ENCODE measurements around the gene TJP1.

The TJP1 gene

DNA sequence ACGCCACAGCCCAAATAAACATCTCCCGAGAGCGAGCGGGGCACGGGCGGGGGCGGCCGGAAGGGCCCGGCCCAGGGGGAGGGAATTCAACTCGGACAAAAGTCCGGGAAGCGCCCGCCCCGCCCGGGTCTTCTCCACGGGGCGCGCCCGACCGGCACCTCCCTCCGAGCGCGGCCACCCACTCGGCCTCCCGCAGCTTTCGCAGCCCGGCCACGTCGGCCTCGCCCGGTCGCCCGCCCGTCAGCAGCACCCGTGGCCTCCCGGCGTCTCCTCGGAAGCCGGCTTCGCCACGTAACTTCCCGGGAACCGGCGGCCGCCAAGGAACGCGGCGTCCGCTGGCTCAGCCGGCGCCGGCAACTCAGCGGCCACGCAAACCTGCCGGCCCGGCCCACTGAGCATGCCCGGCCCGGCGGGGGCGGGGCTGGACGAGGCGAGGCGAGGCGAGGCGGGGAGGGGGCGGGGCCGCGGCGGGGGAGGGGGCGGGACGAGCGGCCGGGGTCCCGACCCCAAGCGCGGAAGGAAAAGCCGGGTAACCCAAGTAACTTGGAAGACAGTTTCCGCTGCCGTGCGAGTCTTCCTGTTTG is at the start of gene TJP1:
Gene TJP1, minus strand, starts transcription at position 369 of the 584 bp plus-strand sequence. CDS start 440 bp downstream, outside the sequence.
- TF ChIP-seq, protein P1, sequence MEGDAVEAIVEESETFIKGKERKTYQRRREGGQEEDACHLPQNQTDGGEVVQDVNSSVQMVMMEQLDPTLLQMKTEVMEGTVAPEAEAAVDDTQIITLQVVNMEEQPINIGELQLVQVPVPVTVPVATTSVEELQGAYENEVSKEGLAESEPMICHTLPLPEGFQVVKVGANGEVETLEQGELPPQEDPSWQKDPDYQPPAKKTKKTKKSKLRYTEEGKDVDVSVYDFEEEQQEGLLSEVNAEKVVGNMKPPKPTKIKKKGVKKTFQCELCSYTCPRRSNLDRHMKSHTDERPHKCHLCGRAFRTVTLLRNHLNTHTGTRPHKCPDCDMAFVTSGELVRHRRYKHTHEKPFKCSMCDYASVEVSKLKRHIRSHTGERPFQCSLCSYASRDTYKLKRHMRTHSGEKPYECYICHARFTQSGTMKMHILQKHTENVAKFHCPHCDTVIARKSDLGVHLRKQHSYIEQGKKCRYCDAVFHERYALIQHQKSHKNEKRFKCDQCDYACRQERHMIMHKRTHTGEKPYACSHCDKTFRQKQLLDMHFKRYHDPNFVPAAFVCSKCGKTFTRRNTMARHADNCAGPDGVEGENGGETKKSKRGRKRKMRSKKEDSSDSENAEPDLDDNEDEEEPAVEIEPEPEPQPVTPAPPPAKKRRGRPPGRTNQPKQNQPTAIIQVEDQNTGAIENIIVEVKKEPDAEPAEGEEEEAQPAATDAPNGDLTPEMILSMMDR (IDR thresholded peaks at IDR 0.05; ENCODE audit: low read depth, low read length): no peak
- in situ Hi-C loops (cut with HindIII; ENCODE audit: low sequenced_read_pairs): no loop called here
- DNase-seq (ENCODE audit: low read depth, low spot score): peak; percentile 83
- peak within 1 kb of the TSS; percentile 74 for H3K4me3 ChIP-seq (ENCODE audit: low read depth, low read length)

DNA sequence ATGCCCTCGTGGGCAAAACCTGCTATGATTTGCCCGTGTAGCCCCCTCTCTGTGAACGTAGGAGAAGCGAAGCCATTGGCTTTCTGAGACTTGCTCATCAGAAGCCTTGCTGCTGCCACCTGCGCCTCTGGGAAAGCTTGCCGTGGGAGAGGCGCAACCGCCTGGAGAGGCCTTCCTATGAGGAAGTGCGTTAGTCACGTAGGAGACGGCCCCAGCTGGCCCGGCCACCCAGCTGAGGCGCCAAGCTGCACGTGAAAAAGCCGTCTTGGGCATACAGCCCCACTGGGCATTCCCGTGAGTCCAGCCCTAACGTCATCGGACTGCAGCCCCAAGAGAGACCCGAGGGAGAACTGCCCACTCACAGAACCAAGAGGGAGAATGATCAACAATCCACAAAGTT is 49.1 kb upstream of the TJP1 start:
- in situ Hi-C loops (cut with HindIII; ENCODE audit: low sequenced_read_pairs): no loop called here
- DNase-seq (ENCODE audit: low read depth, low spot score): no peak
- TF ChIP-seq, protein P1 (IDR thresholded peaks at IDR 0.05; ENCODE audit: low read depth, low read length): no peak
- no peak overlapping the region for H3K4me3 ChIP-seq (ENCODE audit: low read depth, low read length)

DNA sequence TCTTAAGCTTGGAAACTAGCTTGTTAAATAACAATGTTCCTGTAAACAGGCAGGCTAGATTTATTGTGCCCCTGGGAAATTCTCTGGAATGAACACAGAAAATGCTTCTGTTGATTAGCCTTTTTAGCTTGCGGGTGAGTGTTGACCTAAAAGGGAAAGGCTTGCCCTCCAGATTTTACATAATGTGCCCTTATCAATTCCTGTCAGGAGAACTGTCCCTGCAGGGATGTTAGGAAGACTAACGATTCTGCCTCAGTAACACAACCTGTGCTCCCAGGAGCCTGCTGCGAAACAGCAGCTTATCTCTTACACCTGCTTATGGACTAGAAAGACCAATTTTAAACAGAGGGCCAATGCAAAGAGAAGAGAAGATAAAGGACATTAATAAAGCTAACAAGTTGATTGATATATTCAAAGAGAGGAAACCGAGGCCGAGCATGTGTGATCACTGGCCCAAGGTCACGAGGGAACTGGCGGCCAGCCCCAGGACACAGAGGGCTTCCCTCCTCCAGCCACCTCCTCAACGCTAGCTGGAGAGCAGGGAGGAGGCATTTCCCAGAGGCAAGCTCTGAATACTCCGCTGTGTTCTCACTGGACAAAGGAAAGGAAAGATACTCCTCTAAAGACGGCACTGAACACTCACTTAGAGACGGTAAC is 48.4 kb upstream of the TJP1 start:
- no peak for DNase-seq (ENCODE audit: low read depth, low spot score)
- TF ChIP-seq, protein P1 (IDR thresholded peaks at IDR 0.05; ENCODE audit: low read depth, low read length): no peak
- in situ Hi-C loops (cut with HindIII; ENCODE audit: low sequenced_read_pairs): no loop called here
- H3K4me3 ChIP-seq (ENCODE audit: low read depth, low read length): no peak overlapping the region

DNA sequence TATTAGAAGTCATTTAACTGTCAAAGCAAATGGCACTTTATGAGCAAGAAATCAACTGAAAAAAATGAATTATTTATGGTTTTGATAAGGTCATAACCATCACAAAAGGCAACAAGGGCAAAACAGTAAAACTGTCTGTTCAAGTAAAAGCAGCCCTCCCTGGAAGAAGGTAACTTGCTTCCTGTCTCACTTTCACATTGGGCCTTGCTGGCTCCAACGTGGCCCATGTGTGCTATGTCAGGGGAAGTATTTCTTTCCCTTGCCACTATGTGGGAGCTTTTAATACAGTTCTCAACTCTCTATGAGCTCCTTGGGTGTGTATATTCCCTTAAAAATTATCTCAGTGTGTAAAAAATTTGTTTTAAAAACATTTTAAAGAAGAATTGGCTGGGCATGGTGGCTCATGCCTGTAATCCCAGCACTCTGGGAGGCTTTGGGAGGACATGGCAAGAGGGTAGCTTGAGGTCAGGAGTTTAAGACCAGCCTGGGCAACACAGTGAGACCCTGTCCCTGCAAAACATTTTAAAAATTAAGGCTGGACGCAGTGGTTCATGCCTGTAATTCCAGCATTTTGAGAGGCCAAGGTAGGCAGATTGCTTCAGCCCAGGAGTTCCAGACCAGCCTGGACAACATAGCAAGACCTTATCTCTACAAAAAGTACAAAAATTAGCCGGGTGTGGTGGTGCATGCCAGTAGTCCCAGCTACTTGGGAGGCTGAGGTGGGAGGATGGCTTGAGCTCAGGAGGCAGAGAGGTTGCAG is 45.2 kb upstream of the TJP1 start:
- DNase-seq (ENCODE audit: low read depth, low spot score): no peak
- in situ Hi-C loops (cut with HindIII; ENCODE audit: low sequenced_read_pairs): no loop called here
- no peak overlapping the region for H3K4me3 ChIP-seq (ENCODE audit: low read depth, low read length)
- TF ChIP-seq, protein P1 (IDR thresholded peaks at IDR 0.05; ENCODE audit: low read depth, low read length): no peak

DNA sequence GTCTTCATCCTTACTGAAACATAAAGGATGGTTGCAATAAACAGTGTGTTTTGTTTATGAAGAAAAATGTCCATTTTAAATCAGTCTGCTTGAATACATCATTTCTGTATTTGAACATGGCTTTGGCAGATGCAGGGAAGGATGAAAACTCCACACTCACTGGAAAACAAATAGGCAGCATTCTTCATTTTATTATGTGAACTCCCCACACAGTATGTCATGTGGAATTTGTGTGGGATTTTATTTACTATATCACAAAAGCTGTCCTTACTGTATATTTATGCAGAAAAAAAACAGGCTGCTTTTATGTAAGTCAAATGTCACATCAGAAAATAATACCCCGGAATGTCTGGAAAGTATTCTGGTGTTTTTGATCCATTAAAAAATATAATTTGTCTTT is 44.1 kb upstream of the TJP1 start:
- DNase-seq (ENCODE audit: low read depth, low spot score): no peak
- H3K4me3 ChIP-seq (ENCODE audit: low read depth, low read length): no peak overlapping the region
- TF ChIP-seq, protein P1 (IDR thresholded peaks at IDR 0.05; ENCODE audit: low read depth, low read length): no peak
- in situ Hi-C loops (cut with HindIII; ENCODE audit: low sequenced_read_pairs): no loop called here

DNA sequence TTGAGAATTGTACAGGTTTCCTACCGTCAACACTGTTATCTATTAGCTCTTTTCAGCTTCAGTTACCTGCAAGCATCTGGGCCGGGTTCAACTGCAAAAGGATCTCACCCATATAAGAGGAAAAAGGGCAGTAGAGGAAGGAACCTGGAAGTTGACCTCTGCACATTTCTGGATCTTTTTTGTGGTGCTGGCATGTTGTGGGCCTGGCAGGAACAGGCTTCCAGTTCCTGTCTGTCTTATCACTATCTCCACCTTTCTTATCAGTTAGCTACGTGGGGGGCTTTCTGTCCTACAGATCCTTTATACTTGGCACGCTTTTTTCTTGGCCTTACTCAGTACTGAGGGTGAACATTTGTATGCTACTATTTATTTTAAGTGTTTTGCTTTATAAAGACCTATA is 42.2 kb upstream of the TJP1 start:
- DNase-seq (ENCODE audit: low read depth, low spot score): no peak
- H3K4me3 ChIP-seq (ENCODE audit: low read depth, low read length): no peak overlapping the region
- in situ Hi-C loops (cut with HindIII; ENCODE audit: low sequenced_read_pairs): no loop called here
- TF ChIP-seq, protein P1 (IDR thresholded peaks at IDR 0.05; ENCODE audit: low read depth, low read length): no peak

All from astrocyte of the spinal cord (primary cell).